Lung (tissue), 12 donors: ENCODE measurements around the gene FNDC7. TPM values are rescaled to one million over a fixed set of nuclear protein-coding genes. Genes with fewer than 3 reads are reported as not detected.

Experiments used
- ATAC-seq: fragments of 200-7000 bp; cut with Tn5 transposase; one replicate; pipeline ENCODE4 v1.9.1; 2020; ENCODE audit warnings: moderate number of reproducible peaks; ENCODE audit not compliant: insufficient read depth, low FRiP score
- DNase-seq, 3 donors: peaks; one replicate each; pipeline ENCODE4 v3.0.0-alpha.2; 2013 to 2017
- H3K27ac ChIP-seq, 2 donors: one replicate each; pipeline ENCODE4 v1.5.1; 2013; ENCODE audit warnings: mild to moderate bottlenecking in 2 of 2, moderate library complexity in 2 of 2, control low read depth in 1 of 2, inconsistent platforms in 1 of 2, low read depth in 1 of 2, low read length in 1 of 2
- H3K27me3 ChIP-seq, 3 donors: one replicate each; pipeline ENCODE4 v1.5.1; 2013; ENCODE audit warnings: low read length in 2 of 3; ENCODE audit not compliant: control insufficient read depth in 3 of 3, insufficient read depth in 3 of 3
- H3K36me3 ChIP-seq, 4 donors: one replicate each; pipeline ENCODE4 v1.5.1; 2013; ENCODE audit warnings: low read length in 4 of 4, mild to moderate bottlenecking in 1 of 4, moderate library complexity in 1 of 4; ENCODE audit not compliant: control insufficient read depth in 4 of 4, insufficient read depth in 4 of 4
- H3K4me1 ChIP-seq, 5 donors: one replicate each; pipeline ENCODE4 v1.5.1; 2013; ENCODE audit warnings: low read length in 5 of 5, mild to moderate bottlenecking in 2 of 5, moderate library complexity in 1 of 5; ENCODE audit not compliant: control insufficient read depth in 5 of 5, insufficient read depth in 5 of 5
- H3K4me3 ChIP-seq: one replicate; pipeline ENCODE4 v1.5.1; 2013; ENCODE audit warnings: mild to moderate bottlenecking, control low read depth, moderate library complexity
- H3K9ac ChIP-seq, 2 donors: one replicate each; pipeline ENCODE4 v1.5.1; 2013; ENCODE audit warnings: low read length in 2 of 2, control low read depth in 1 of 2; ENCODE audit not compliant: insufficient read depth in 1 of 2
- H3K9me3 ChIP-seq, 4 donors: one replicate each; pipeline ENCODE4 v1.5.1; 2013; ENCODE audit warnings: low read length in 3 of 4, mild to moderate bottlenecking in 1 of 4, moderate library complexity in 1 of 4; ENCODE audit not compliant: control insufficient read depth in 4 of 4, insufficient read depth in 3 of 4
- CTCF ChIP-seq: IDR thresholded peaks from 2 replicates; pipeline ENCODE4 v1.5.1; 2012; ENCODE audit warnings: mild to moderate bottlenecking; ENCODE audit errors: control extremely low read depth, extremely low read depth
- WGBS, 2 donors: extraction: QIAGEN DNeasy Blood & Tissue Kit; methylation state at CpG; one replicate each; pipeline ENCODE4 v1.1.7; 2013; 5-methylcytosine and 5-hydroxymethylcytosine counted together
- polyA plus RNA-seq, 2 donors: library from polyadenylated mRNA; stranded (reverse); fragments of 200-250 nt; gene quantifications; one replicate each; pipeline ENCODE4 v1.2.1, GENCODE V29; 2013
- total RNA-seq, 2 donors: library from RNA; depleted of rRNA in 1 of 2; stranded (reverse); fragments of >200 nt in 1 of 2; gene quantifications; one replicate each; pipeline ENCODE4 v1.2.1, GENCODE V29; 2014 to 2021
- donor health status: control.
- donor health status: control.
- donor health status: Bipolar disorder and iron deficiency.
- donor health status: healthy.
- donor health status: DM: yes; HTN: yes; CAD: no.

FNDC7 gene
- total and polyA plus RNA-seq, 4 donors, result 0.01 to 0.06 (median 0.06) TPM; not detected in 1

- Histone ChIP-seq H3K27me3 (no peaks in the 10 kb centered on the region), H3K36me3 (peaks cover 0 to 6% (median 3%) of the 10 kb centered on the region in 4 donors), H3K4me3 (no peak overlapping the region), H3K9ac (peak overlapping the region in 1 of 2 donors; percentile 93), H3K4me1 (peaks cover 0 to 8% (median 4%) of the 10 kb centered on the region in 5 donors), H3K9me3 (no peaks in the 10 kb centered on the region), H3K27ac (no peak overlapping the region)
- TF ChIP-seq CTCF, result no peak
- DNase-seq (no peak), ATAC-seq (no peak)
- 45 to 71% methylated on average over 3 of the region's 3 CpGs for WGBS, 2 donors
Measured at GRCh38 chr1:108747898-108748297, 35.2 kb downstream of the FNDC7 start.

GRCh38 chr1:108749081-108749480 lies 36.4 kb downstream of the FNDC7 start:
- peaks cover 0 to 8% (median 4%) of the 10 kb centered on the region in 5 donors for H3K4me1 ChIP-seq
- no peak overlapping the region for H3K27ac ChIP-seq
- no peak for DNase-seq
- no peak for ATAC-seq
- TF ChIP-seq CTCF, result no peak
- no peaks in the 10 kb centered on the region for H3K9me3 ChIP-seq
- no peak overlapping the region for H3K9ac ChIP-seq
- H3K36me3 ChIP-seq, result peaks cover 3 to 11% (median 5%) of the 10 kb centered on the region in 4 donors
- no peak overlapping the region for H3K4me3 ChIP-seq
- WGBS, 2 donors, result 86 to 89% methylated on average over 4 of the region's 4 CpGs
- no peaks in the 10 kb centered on the region for H3K27me3 ChIP-seq

- Histone ChIP-seq H3K27ac (no peak overlapping the region), H3K4me3 (no peak overlapping the region), H3K4me1 (peaks cover 0 to 8% (median 4%) of the 10 kb centered on the region in 5 donors), H3K9ac (no peak overlapping the region), H3K36me3 (peaks cover 3 to 18% (median 11%) of the 10 kb centered on the region in 4 donors), H3K9me3 (no peaks in the 10 kb centered on the region), H3K27me3 (no peaks in the 10 kb centered on the region)
- WGBS, 2 donors, result 93 to 94% methylated on average over 1 of the region's 1 CpG
- TF ChIP-seq CTCF, result no peak
- ATAC-seq (no peak), DNase-seq (no peak)
Measured at GRCh38 chr1:108750476-108751181, 37.9 kb downstream of the FNDC7 start.
